ENCODE results near the gene UNC5C. TPM values are rescaled to one million over a fixed set of nuclear protein-coding genes. Genes with fewer than 3 reads are reported as not detected.
"Not testable (repeated sequence)": the region's sequence is repeated elsewhere in the genome, so short reads cannot be mapped to it uniquely, and the experiment has no call there.

Gene UNC5C
- total and polyA plus RNA-seq, 2 experiments from 2014 or later: 3.5 to 16.0 TPM

DNA sequence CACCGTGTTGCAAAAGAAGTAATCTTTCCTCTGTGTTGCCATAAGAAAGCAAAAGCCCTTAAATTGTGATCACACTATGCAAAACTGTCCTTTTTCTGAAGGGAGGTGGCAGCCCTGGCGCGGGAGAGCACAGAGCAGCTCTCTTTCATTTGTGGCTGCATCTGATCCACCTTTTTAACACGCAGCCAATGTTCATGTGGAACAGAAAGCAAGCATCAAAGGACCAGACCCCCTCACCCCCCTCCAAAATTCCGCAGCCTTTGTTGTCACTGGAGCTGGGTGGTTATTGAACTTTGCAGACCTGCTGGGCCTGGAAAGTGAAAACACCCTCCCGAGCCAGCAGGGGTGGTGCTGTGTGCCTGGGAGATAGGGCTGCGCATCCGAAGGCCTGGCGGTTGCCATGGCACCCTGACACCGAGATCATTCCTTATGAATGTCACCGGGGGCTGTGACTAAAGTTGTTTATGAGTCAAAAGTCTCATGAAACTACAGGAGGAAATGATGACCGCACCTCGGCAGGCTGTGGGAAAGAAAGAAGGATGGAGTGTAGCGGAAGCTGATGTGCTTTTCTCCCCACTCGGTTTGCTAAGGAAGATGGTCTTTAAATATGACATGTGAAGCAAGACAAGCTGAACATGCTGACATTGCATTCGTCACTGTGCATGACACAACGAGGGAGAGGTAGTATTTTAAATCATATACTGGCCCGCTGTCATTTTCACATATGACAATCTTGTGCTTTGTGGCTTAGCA is 367.4 kb downstream of the UNC5C start:
- DNase-seq (ENCODE audit: low spot score): no peak
- 66% methylated on average over 18 of the region's 18 CpGs for WGBS (ENCODE audit: low lambda C conversion rate, missing lambda C conversion rate)

DNA sequence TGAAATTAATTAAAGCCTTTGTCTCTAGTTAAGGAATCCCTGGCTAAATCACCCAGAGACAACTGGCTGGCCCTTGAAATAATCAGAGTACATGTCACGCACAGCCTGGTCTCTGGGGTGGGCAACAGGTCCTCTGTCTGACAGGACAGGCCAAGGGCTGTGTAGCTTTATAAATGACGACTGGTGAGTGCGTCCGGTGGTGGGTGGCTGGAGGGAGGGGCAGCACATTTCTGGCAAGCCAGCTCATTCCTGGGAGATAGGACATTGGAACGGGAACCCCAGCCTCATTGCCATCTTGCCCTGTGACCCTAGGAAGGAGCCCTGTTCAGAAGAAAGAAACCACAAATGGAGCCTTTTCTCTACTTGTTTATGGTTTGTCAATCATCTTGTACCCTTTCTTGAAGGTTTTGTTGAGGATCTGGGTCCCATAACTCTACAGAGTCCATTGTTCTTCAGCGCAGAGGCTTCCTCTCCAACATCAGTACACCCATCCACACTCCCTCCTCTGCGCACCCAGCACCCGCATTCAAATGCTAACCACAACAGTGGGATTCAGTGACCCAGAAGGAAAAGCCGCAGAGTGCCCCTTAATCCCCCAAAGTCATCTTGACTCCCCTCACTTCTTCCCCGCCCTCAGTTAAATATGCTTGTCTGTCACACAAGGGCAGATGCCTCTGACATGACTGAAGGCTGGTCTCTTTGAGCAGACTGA is 368.1 kb downstream of the UNC5C start:
- WGBS (ENCODE audit: low lambda C conversion rate, missing lambda C conversion rate): 82% methylated on average over 10 of the region's 10 CpGs
- H3K4me3 ChIP-seq: no peak overlapping the region
- no peak overlapping the region for H3K4me2 ChIP-seq
- H3K9me2 ChIP-seq (replicated peaks; ENCODE audit: insufficient read depth): no peaks in the 10 kb centered on the region
- no peaks in the 10 kb centered on the region for H3K79me2 ChIP-seq
- no peaks in the 10 kb centered on the region for H3K36me3 ChIP-seq (replicated peaks; ENCODE audit: insufficient read depth, low read depth)
- no peaks in the 10 kb centered on the region for H4K20me1 ChIP-seq (ENCODE audit: insufficient read depth, poor library complexity, severe bottlenecking)
- H3K9me3 ChIP-seq (ENCODE audit: low read depth): no peaks in the 10 kb centered on the region
- H3K27ac ChIP-seq: no peak overlapping the region
- H2AFZ ChIP-seq: no peak overlapping the region
- H3K27me3 ChIP-seq: no peaks in the 10 kb centered on the region
- TF ChIP-seq EZH2 (IDR thresholded peaks at IDR 0.05; ENCODE audit: borderline replicate concordance): no peak
- TF ChIP-seq EZH2phosphoT487 (IDR thresholded peaks at IDR 0.05; ENCODE audit: low read depth, severe bottlenecking, unreplicated experiment): no peak
- TF ChIP-seq, protein P1, sequence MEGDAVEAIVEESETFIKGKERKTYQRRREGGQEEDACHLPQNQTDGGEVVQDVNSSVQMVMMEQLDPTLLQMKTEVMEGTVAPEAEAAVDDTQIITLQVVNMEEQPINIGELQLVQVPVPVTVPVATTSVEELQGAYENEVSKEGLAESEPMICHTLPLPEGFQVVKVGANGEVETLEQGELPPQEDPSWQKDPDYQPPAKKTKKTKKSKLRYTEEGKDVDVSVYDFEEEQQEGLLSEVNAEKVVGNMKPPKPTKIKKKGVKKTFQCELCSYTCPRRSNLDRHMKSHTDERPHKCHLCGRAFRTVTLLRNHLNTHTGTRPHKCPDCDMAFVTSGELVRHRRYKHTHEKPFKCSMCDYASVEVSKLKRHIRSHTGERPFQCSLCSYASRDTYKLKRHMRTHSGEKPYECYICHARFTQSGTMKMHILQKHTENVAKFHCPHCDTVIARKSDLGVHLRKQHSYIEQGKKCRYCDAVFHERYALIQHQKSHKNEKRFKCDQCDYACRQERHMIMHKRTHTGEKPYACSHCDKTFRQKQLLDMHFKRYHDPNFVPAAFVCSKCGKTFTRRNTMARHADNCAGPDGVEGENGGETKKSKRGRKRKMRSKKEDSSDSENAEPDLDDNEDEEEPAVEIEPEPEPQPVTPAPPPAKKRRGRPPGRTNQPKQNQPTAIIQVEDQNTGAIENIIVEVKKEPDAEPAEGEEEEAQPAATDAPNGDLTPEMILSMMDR (IDR thresholded peaks at IDR 0.05; ENCODE audit: poor library complexity): no peak
- DNase-seq (ENCODE audit: low spot score): no peak
- no peaks in the 10 kb centered on the region for H3K4me1 ChIP-seq (ENCODE audit: insufficient read depth)

More for the DNA sequence above, 367.4 kb downstream of the UNC5C start:
- no peak overlapping the region for H3K27ac ChIP-seq
- no peaks in the 10 kb centered on the region for H4K20me1 ChIP-seq (ENCODE audit: insufficient read depth, poor library complexity, severe bottlenecking)
- no peak overlapping the region for H3K4me2 ChIP-seq
- no peaks in the 10 kb centered on the region for H3K36me3 ChIP-seq (replicated peaks; ENCODE audit: insufficient read depth, low read depth)
- H3K27me3 ChIP-seq: no peaks in the 10 kb centered on the region
- H3K9me3 ChIP-seq (ENCODE audit: low read depth): no peaks in the 10 kb centered on the region
- H3K4me1 ChIP-seq (ENCODE audit: insufficient read depth): no peaks in the 10 kb centered on the region
- no peaks in the 10 kb centered on the region for H3K9me2 ChIP-seq (replicated peaks; ENCODE audit: insufficient read depth)
- H3K79me2 ChIP-seq: no peaks in the 10 kb centered on the region
- H2AFZ ChIP-seq: no peak overlapping the region
- TF ChIP-seq EZH2phosphoT487 (IDR thresholded peaks at IDR 0.05; ENCODE audit: low read depth, severe bottlenecking, unreplicated experiment) (no peak), EZH2 (IDR thresholded peaks at IDR 0.05; ENCODE audit: borderline replicate concordance) (no peak)
- TF ChIP-seq, protein P1 (IDR thresholded peaks at IDR 0.05; ENCODE audit: poor library complexity): no peak
- no peak overlapping the region for H3K4me3 ChIP-seq

DNA sequence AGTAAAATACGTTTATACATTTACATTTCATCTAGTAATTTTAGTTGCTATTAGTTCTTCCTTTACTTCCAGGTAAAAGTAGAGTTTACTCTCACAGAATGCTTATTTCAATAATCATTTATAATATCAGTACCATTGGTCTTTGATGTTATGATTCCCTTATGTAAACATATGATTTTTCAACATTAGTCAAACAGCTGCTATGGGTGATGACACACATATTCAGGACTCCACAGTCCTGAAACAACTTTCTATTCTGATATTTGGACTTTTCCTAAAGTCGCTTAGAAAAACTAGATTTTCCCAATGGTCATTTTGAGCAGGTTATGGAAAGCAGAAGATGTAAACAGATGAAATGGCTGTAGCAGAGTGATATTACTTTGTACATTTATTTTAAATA is 369.8 kb downstream of the UNC5C start:
- Histone ChIP-seq H3K27ac (no peak overlapping the region), H3K79me2 (no peaks in the 10 kb centered on the region), H3K4me2 (no peak overlapping the region), H3K36me3 (replicated peaks; ENCODE audit: insufficient read depth, low read depth) (no peaks in the 10 kb centered on the region), H4K20me1 (ENCODE audit: insufficient read depth, poor library complexity, severe bottlenecking) (no peaks in the 10 kb centered on the region), H3K4me1 (ENCODE audit: insufficient read depth) (no peaks in the 10 kb centered on the region), H3K27me3 (no peaks in the 10 kb centered on the region), H3K4me3 (no peak overlapping the region), H3K9me2 (replicated peaks; ENCODE audit: insufficient read depth) (no peaks in the 10 kb centered on the region), H2AFZ (no peak overlapping the region), H3K9me3 (ENCODE audit: low read depth) (no peaks in the 10 kb centered on the region)
- TF ChIP-seq, protein P1 (IDR thresholded peaks at IDR 0.05; ENCODE audit: poor library complexity): no peak
- TF ChIP-seq EZH2 (IDR thresholded peaks at IDR 0.05; ENCODE audit: borderline replicate concordance): no peak
- TF ChIP-seq EZH2phosphoT487 (IDR thresholded peaks at IDR 0.05; ENCODE audit: low read depth, severe bottlenecking, unreplicated experiment): no peak
- 92% methylated on average over 2 of the region's 2 CpGs for WGBS (ENCODE audit: low lambda C conversion rate, missing lambda C conversion rate)
- DNase-seq (ENCODE audit: low spot score): no peak

DNA sequence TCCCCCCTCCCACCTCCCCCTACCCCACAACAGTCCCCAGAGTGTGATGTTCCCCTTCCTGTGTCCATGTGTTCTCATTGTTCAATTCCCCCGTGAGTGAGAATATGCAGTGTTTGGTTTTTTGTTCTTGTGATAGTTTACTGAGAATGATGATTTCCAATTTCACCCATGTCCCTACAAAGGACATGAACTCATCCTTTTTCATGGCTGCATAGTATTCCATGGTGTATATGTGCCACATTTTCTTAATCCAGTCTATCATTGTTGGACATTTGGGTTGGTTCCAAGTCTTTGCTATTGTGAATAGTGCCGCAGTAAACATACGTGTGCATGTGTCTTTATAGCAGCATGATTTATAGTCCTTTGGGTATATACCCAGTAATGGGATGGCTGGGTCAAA is 377.4 kb downstream of the UNC5C start:
- not testable (repeated sequence) for H3K27me3 ChIP-seq; H2AFZ ChIP-seq; H3K79me2 ChIP-seq; H3K4me2 ChIP-seq; H3K9me3 ChIP-seq (ENCODE audit: low read depth); H4K20me1 ChIP-seq (ENCODE audit: insufficient read depth, poor library complexity, severe bottlenecking); H3K27ac ChIP-seq; H3K36me3 ChIP-seq (replicated peaks; ENCODE audit: insufficient read depth, low read depth); H3K4me3 ChIP-seq; DNase-seq (ENCODE audit: low spot score); H3K4me1 ChIP-seq (ENCODE audit: insufficient read depth); H3K9me2 ChIP-seq (replicated peaks; ENCODE audit: insufficient read depth)
- WGBS (ENCODE audit: low lambda C conversion rate, missing lambda C conversion rate): 100% methylated on average over 1 of the region's 3 CpGs

Measured in hepatocyte (in vitro differentiated cells).